Heart left ventricle (tissue), 13 donors: ENCODE results near the gene HOXC13.

ENCODE experiments used
- POLR2A ChIP-seq, 2 donors: fragments of 450-650 bp; IDR thresholded peaks; one replicate each; pipeline ENCODE4 v1.6.1; 2017; ENCODE audit warnings: antibody characterized with exemption in 2 of 2, mild to moderate bottlenecking in 2 of 2, moderate library complexity in 2 of 2
- TF ChIP-seq, protein P1 (sequence below), 12 donors: fragments of 200-600 bp; sonication (generic) in 4 of 12; IDR thresholded peaks; one replicate each; pipeline versions ENCODE4 v1.5.0 to v1.8.0; 2018 to 2022; ENCODE audit warnings: antibody characterized with exemption in 12 of 12, mild to moderate bottlenecking in 5 of 12
- donor health status: ischemic (EF 13 %, LVEDD 7.1; RV severe dilation, severe dysfunction).
- donor health status: DM: no; HTN: yes; CAD: no.
- donor health status: DM: no; HTN: no; CAD: no.
- donor health status: ischemic (EF 25% LVEDD 6.9; RV normal size, moderate dysfunction).
- donor health status: ischemic (EF 25% LVEDD 5.7; RV mildly dilated, moderate dysfunction).
- donor health status: ischemic (EF 35%, LVEDD 5.7; RV mildly dilated, moderate dysfunction).
- donor health status: nonischemic (EF 11% LVEDD 7.7; RV severe dilation, severe dysfunction).
- donor health status: DM: yes; HTN: yes; CAD: no.
- donor health status: PGD.
- donor health status: ischemic (EF 29% LVEDD 5.4; RV normal size, mild dysfunction).
- donor health status: nonischemic (EF 23%, LVEDD 6.1; RV moderate dilation, normal function).

DNA sequence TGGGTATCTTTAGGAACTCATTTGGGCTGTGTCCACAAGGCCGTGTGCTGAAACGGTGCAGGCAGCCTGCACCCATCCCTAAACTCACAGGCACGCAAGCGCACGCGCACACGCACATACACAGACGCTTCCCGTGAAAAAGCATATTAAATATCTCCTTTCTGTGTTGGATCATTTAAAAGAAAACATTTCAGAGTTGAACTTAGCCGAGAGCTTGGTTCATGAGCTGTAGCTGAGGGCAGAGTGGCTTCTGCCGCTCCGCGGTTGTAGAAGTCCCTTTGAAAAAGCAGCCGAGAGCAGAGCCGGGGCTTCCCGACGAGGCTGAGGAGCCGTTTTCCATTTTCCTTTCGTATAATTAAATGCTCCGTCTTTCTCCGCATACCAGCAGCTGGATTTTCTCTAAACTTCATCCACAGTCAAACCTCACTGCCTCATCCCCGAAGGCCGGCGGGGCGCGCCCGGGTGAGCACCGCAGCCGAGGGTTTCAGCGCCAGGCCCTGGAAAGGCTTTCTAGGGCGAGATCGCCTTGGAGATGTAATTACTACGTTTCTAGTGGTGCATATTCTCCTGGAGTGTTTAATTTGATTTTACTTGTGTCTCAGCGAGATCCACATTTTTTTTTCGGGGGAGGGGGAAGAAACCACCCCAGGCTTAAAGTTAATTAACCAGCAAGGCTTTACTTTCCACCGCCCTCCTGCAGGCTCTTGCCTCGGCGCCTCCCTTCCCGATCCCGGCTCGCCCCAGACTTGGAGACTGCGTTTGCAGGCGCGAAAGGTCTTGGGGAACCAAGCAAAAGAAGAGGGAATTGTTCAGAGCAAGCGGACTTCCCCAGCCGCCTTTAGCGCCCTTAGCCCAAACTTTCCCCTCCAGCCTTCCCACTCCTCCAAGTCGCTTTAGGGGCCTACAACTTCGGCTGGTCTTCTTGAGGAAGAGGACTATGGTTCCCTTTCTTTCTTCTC lies 3.0 kb upstream of the HOXC13 start:
- TF ChIP-seq, protein P1, sequence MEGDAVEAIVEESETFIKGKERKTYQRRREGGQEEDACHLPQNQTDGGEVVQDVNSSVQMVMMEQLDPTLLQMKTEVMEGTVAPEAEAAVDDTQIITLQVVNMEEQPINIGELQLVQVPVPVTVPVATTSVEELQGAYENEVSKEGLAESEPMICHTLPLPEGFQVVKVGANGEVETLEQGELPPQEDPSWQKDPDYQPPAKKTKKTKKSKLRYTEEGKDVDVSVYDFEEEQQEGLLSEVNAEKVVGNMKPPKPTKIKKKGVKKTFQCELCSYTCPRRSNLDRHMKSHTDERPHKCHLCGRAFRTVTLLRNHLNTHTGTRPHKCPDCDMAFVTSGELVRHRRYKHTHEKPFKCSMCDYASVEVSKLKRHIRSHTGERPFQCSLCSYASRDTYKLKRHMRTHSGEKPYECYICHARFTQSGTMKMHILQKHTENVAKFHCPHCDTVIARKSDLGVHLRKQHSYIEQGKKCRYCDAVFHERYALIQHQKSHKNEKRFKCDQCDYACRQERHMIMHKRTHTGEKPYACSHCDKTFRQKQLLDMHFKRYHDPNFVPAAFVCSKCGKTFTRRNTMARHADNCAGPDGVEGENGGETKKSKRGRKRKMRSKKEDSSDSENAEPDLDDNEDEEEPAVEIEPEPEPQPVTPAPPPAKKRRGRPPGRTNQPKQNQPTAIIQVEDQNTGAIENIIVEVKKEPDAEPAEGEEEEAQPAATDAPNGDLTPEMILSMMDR (IDR thresholded peaks at IDR 0.05), result no peak
- TF ChIP-seq POLR2A (IDR thresholded peaks at IDR 0.05), result no peak
